SU-DHL-6 (cell line): ENCODE measurements around the gene PHPT1.

Experiments used
- CTCF ChIP-seq: fragments of 200-600 bp; sonication (generic); IDR thresholded peaks from one replicate; pipeline ENCODE4 v1.5.1; 2017; ENCODE audit warnings: antibody characterized with exemption, mild to moderate bottlenecking, low read length, moderate library complexity; ENCODE audit not compliant: insufficient read depth, poor library complexity, severe bottlenecking
- EZH2phosphoT487 ChIP-seq: fragments of 200-600 bp; sonication (generic), shearing (Covaris generic); conservative IDR thresholded peaks from 2 replicates; pipeline ENCODE4 v1.6.1; 2018; ENCODE audit warnings: mild to moderate bottlenecking, antibody characterized with exemption, low read length, moderate library complexity, mixed read lengths

- no peak for TF ChIP-seq EZH2phosphoT487
- TF ChIP-seq CTCF: no peak
Measured at GRCh38 chr9:136805207-136805740, 43.9 kb upstream of the PHPT1 start.
